HG02970 (cell line): ENCODE measurements around the gene ZSCAN20.

ENCODE experiments used
- ATAC-seq: cut with Tn5 transposase; IDR thresholded peaks from one replicate; pipeline ENCODE4 v1.9.1; 2021; ENCODE audit warnings: mild to moderate bottlenecking, moderate library complexity, moderate number of reproducible peaks; ENCODE audit not compliant: unreplicated experiment, low FRiP score

The ZSCAN20 gene

GRCh38 chr1:33443080-33443704, 29.3 kb upstream of the ZSCAN20 start:
- ATAC-seq = no peak

- no peak for ATAC-seq
Measured at GRCh38 chr1:33443705-33444180, 28.7 kb upstream of the ZSCAN20 start.

- ATAC-seq = no peak
Measured at GRCh38 chr1:33445108-33445507, 27.3 kb upstream of the ZSCAN20 start.

GRCh38 chr1:33446590-33446989, 25.9 kb upstream of the ZSCAN20 start:
- no peak for ATAC-seq

- ATAC-seq = no peak
Measured at GRCh38 chr1:33454646-33455282, 17.7 kb upstream of the ZSCAN20 start.

- ATAC-seq = no peak
Measured at GRCh38 chr1:33455539-33456501, 16.6 kb upstream of the ZSCAN20 start.

- no peak for ATAC-seq
Measured at GRCh38 chr1:33456502-33456886, 16.0 kb upstream of the ZSCAN20 start.

GRCh38 chr1:33459691-33460090, 12.8 kb upstream of the ZSCAN20 start:
- no peak for ATAC-seq

- ATAC-seq = no peak
Measured at GRCh38 chr1:33460144-33460543, 12.3 kb upstream of the ZSCAN20 start.

GRCh38 chr1:33460947-33461629, 11.4 kb upstream of the ZSCAN20 start:
- ATAC-seq = peak; percentile 58

GRCh38 chr1:33462405-33463164, 9.9 kb upstream of the ZSCAN20 start:
- ATAC-seq = no peak

- no peak for ATAC-seq
Measured at GRCh38 chr1:33464552-33464951, 7.9 kb upstream of the ZSCAN20 start.

- no peak for ATAC-seq
Measured at GRCh38 chr1:33465316-33465715, 7.1 kb upstream of the ZSCAN20 start.

- no peak for ATAC-seq
Measured at GRCh38 chr1:33466159-33466558, 6.3 kb upstream of the ZSCAN20 start.

- no peak for ATAC-seq
Measured at GRCh38 chr1:33468011-33468410, 4.4 kb upstream of the ZSCAN20 start.

- no peak for ATAC-seq
Measured at GRCh38 chr1:33468531-33468930, 3.9 kb upstream of the ZSCAN20 start.

- no peak for ATAC-seq
Measured at GRCh38 chr1:33468967-33469366, 3.5 kb upstream of the ZSCAN20 start.

- no peak for ATAC-seq
Measured at GRCh38 chr1:33469691-33470090, 2.8 kb upstream of the ZSCAN20 start.

- no peak for ATAC-seq
Measured at GRCh38 chr1:33470495-33471012, 1.9 kb upstream of the ZSCAN20 start.

GRCh38 chr1:33471416-33471815, 1.0 kb upstream of the ZSCAN20 start:
- no peak for ATAC-seq
